Trophoblast cell (in vitro differentiated cells and primary cell): ENCODE measurements around the gene SLC16A13.

ENCODE experiments used
- DNase-seq, 2 donors: peaks; one replicate each; pipeline ENCODE4 v3.0.0-alpha.2; 2016
- H2AFZ ChIP-seq: 2 replicates; pipeline ENCODE4 v1.6.1; 2013; ENCODE audit warnings: low read length, moderate library complexity, mild to moderate bottlenecking; ENCODE audit not compliant: insufficient read depth, poor library complexity
- H2AK5ac ChIP-seq: 2 replicates; pipeline ENCODE4 v1.6.1; 2013; ENCODE audit warnings: mild to moderate bottlenecking, low read length
- H2BK120ac ChIP-seq: 2 replicates; pipeline ENCODE4 v1.6.1; 2013; ENCODE audit warnings: low read length, mild to moderate bottlenecking, moderate library complexity; ENCODE audit not compliant: insufficient read depth, poor library complexity
- H2BK12ac ChIP-seq: 2 replicates; pipeline ENCODE4 v1.6.1; 2013; ENCODE audit warnings: mild to moderate bottlenecking, low read length, moderate library complexity
- H2BK5ac ChIP-seq: 2 replicates; pipeline ENCODE4 v1.6.1; 2013; ENCODE audit warnings: low read length, low read depth, moderate library complexity, mild to moderate bottlenecking; ENCODE audit not compliant: poor library complexity
- H3K14ac ChIP-seq: 2 replicates; pipeline ENCODE4 v1.6.1; 2013; ENCODE audit warnings: mild to moderate bottlenecking, low read length
- H3K18ac ChIP-seq: 2 replicates; pipeline ENCODE4 v1.6.1; 2013; ENCODE audit warnings: mild to moderate bottlenecking, low read length
- H3K23ac ChIP-seq: 2 replicates; pipeline ENCODE4 v1.6.1; 2013; ENCODE audit warnings: low read length
- H3K27ac ChIP-seq: 2 replicates; pipeline ENCODE4 v1.5.1; 2013; ENCODE audit warnings: low read depth, mild to moderate bottlenecking, inconsistent platforms, low read length, moderate library complexity
- H3K27me3 ChIP-seq: 2 replicates; pipeline ENCODE4 v1.6.1; 2013; ENCODE audit warnings: inconsistent platforms, mild to moderate bottlenecking, low read length, moderate library complexity; ENCODE audit not compliant: insufficient read depth
- H3K36me3 ChIP-seq, 2 experiments: 1 replicate in 1 of 2; 2 replicates in 1 of 2; pipeline ENCODE4 v1.6.1; 2013; ENCODE audit warnings: low read length in 2 of 2, mild to moderate bottlenecking in 2 of 2, moderate library complexity in 1 of 2; ENCODE audit not compliant: insufficient read depth in 2 of 2, control insufficient read depth in 1 of 2
- H3K4ac ChIP-seq: 2 replicates; pipeline ENCODE4 v1.6.1; 2013; ENCODE audit warnings: low read depth, mild to moderate bottlenecking, low read length, moderate library complexity
- H3K4me1 ChIP-seq, 2 experiments: 1 replicate in 1 of 2; 2 replicates in 1 of 2; pipeline ENCODE4 v1.6.1; 2013; ENCODE audit warnings: low read length in 2 of 2, mild to moderate bottlenecking in 2 of 2, moderate library complexity in 1 of 2; ENCODE audit not compliant: insufficient read depth in 2 of 2, control insufficient read depth in 1 of 2
- H3K4me2 ChIP-seq: 2 replicates; pipeline ENCODE4 v1.6.1; 2013; ENCODE audit warnings: inconsistent platforms, mild to moderate bottlenecking, low read length, moderate library complexity
- H3K4me3 ChIP-seq: 2 replicates; pipeline ENCODE4 v1.5.1; 2013; ENCODE audit warnings: mild to moderate bottlenecking, low read depth, low read length, inconsistent platforms
- H3K79me1 ChIP-seq: one replicate; pipeline ENCODE4 v1.6.1; 2013; ENCODE audit warnings: low read length
- H3K79me2 ChIP-seq: 2 replicates; pipeline ENCODE4 v1.6.1; 2013; ENCODE audit warnings: low read length, mild to moderate bottlenecking; ENCODE audit not compliant: control insufficient read depth, insufficient read depth, poor library complexity
- H3K9ac ChIP-seq: 2 replicates; pipeline ENCODE4 v1.6.1; 2013; ENCODE audit warnings: mild to moderate bottlenecking, low read length
- H3K9me3 ChIP-seq: 2 replicates; pipeline ENCODE4 v1.6.1; 2013; ENCODE audit warnings: low read depth, mild to moderate bottlenecking, control low read depth, inconsistent platforms, low read length; ENCODE audit not compliant: insufficient read depth
- H4K12ac ChIP-seq: 2 replicates; pipeline ENCODE4 v1.6.1; 2013; ENCODE audit warnings: low read depth, mild to moderate bottlenecking, low read length, moderate library complexity
- H4K8ac ChIP-seq: 2 replicates; pipeline ENCODE4 v1.6.1; 2013; ENCODE audit warnings: low read depth, mild to moderate bottlenecking, low read length, moderate library complexity
- H4K91ac ChIP-seq: one replicate; pipeline ENCODE4 v1.6.1; 2013; ENCODE audit warnings: low read depth, mild to moderate bottlenecking, low read length, moderate library complexity
- WGBS: extraction: QIAGEN DNeasy Blood & Tissue Kit; methylation state at CpG from one replicate; pipeline ENCODE4 v1.1.7; 2013; ENCODE audit warnings: missing lambda C conversion rate; ENCODE audit not compliant: insufficient read length, insufficient coverage; ENCODE audit errors: extremely low coverage; 5-methylcytosine and 5-hydroxymethylcytosine counted together

Gene SLC16A13

GRCh38 chr17:7068268-7068667, 32.5 kb downstream of the SLC16A13 start:
- peaks cover 4% of the 10 kb centered on the region for H3K9me3 ChIP-seq
- H3K18ac ChIP-seq = no peak overlapping the region
- no peak overlapping the region for H3K14ac ChIP-seq
- no peaks in the 10 kb centered on the region for H3K36me3 ChIP-seq
- no CpG with 5 or more reads among the region's 1 CpG for WGBS
- H4K91ac ChIP-seq = no peak overlapping the region
- H3K23ac ChIP-seq = no peak overlapping the region
- no peak overlapping the region for H2BK120ac ChIP-seq
- no peak overlapping the region for H3K9ac ChIP-seq
- H2AFZ ChIP-seq = no peak overlapping the region
- H3K79me1 ChIP-seq = no peaks in the 10 kb centered on the region
- no peaks in the 10 kb centered on the region for H3K27me3 ChIP-seq
- H2BK5ac ChIP-seq = no peak overlapping the region
- DNase-seq = no peak
- no peak overlapping the region for H2BK12ac ChIP-seq
- H2AK5ac ChIP-seq = no peak overlapping the region
- no peak overlapping the region for H3K27ac ChIP-seq
- H3K4ac ChIP-seq = no peak overlapping the region
- H3K4me2 ChIP-seq = no peak overlapping the region
- no peaks in the 10 kb centered on the region for H3K79me2 ChIP-seq
- H3K4me3 ChIP-seq = no peak overlapping the region
- no peaks in the 10 kb centered on the region for H3K4me1 ChIP-seq
- H4K8ac ChIP-seq = no peak overlapping the region
- no peak overlapping the region for H4K12ac ChIP-seq

GRCh38 chr17:7070712-7071111, 34.9 kb downstream of the SLC16A13 start:
- Histone ChIP-seq H3K27me3 (no peaks in the 10 kb centered on the region), H2AFZ (no peak overlapping the region), H3K14ac (no peak overlapping the region), H2BK12ac (no peak overlapping the region), H3K4ac (no peak overlapping the region), H2BK5ac (no peak overlapping the region), H3K23ac (no peak overlapping the region), H4K8ac (no peak overlapping the region), H3K36me3 (no peaks in the 10 kb centered on the region), H3K79me1 (no peaks in the 10 kb centered on the region), H3K9ac (no peak overlapping the region), H3K4me2 (no peak overlapping the region), H3K18ac (no peak overlapping the region), H3K27ac (no peak overlapping the region), H3K9me3 (peaks cover 4% of the 10 kb centered on the region), H2BK120ac (no peak overlapping the region), H3K79me2 (no peaks in the 10 kb centered on the region), H2AK5ac (no peak overlapping the region), H3K4me1 (no peaks in the 10 kb centered on the region), H4K12ac (no peak overlapping the region), H3K4me3 (no peak overlapping the region), H4K91ac (no peak overlapping the region)
- DNase-seq = no peak
- WGBS = no CpG with 5 or more reads among the region's 3 CpGs

GRCh38 chr17:7072406-7072805, 36.6 kb downstream of the SLC16A13 start:
- Histone ChIP-seq H4K8ac (no peak overlapping the region), H3K23ac (no peak overlapping the region), H3K79me2 (no peaks in the 10 kb centered on the region), H4K91ac (no peak overlapping the region), H3K4me3 (no peak overlapping the region), H2BK12ac (no peak overlapping the region), H3K79me1 (no peaks in the 10 kb centered on the region), H2BK5ac (no peak overlapping the region), H2BK120ac (no peak overlapping the region), H2AK5ac (no peak overlapping the region), H4K12ac (no peak overlapping the region), H2AFZ (no peak overlapping the region), H3K14ac (no peak overlapping the region), H3K27ac (no peak overlapping the region), H3K27me3 (no peaks in the 10 kb centered on the region), H3K9me3 (peaks cover 4% of the 10 kb centered on the region), H3K18ac (no peak overlapping the region), H3K36me3 (no peaks in the 10 kb centered on the region), H3K4me1 (no peaks in the 10 kb centered on the region), H3K4me2 (no peak overlapping the region), H3K4ac (no peak overlapping the region), H3K9ac (no peak overlapping the region)
- no CpG with 5 or more reads among the region's 2 CpGs for WGBS
- no peak for DNase-seq

- no peak overlapping the region for H4K91ac ChIP-seq
- no peak overlapping the region for H3K27ac ChIP-seq
- no peak overlapping the region for H3K4ac ChIP-seq
- no peaks in the 10 kb centered on the region for H3K4me1 ChIP-seq
- no peaks in the 10 kb centered on the region for H3K79me1 ChIP-seq
- H2BK12ac ChIP-seq = no peak overlapping the region
- H2AK5ac ChIP-seq = no peak overlapping the region
- WGBS = no CpG with 5 or more reads among the region's 14 CpGs
- DNase-seq = no peak
- no peak overlapping the region for H3K14ac ChIP-seq
- H3K27me3 ChIP-seq = no peaks in the 10 kb centered on the region
- no peak overlapping the region for H4K12ac ChIP-seq
- H3K23ac ChIP-seq = no peak overlapping the region
- no peak overlapping the region for H2BK120ac ChIP-seq
- H3K79me2 ChIP-seq = no peaks in the 10 kb centered on the region
- H3K18ac ChIP-seq = no peak overlapping the region
- no peaks in the 10 kb centered on the region for H3K36me3 ChIP-seq
- no peak overlapping the region for H2BK5ac ChIP-seq
- H4K8ac ChIP-seq = no peak overlapping the region
- H2AFZ ChIP-seq = no peak overlapping the region
- no peak overlapping the region for H3K4me3 ChIP-seq
- no peak overlapping the region for H3K9ac ChIP-seq
- peaks cover 2% of the 10 kb centered on the region for H3K9me3 ChIP-seq
- H3K4me2 ChIP-seq = no peak overlapping the region
These were observed 39.1 kb downstream of the SLC16A13 start for GRCh38 chr17:7074931-7075330.
